ENCODE results near the gene BIN1. TPM values are rescaled to one million over a fixed set of nuclear protein-coding genes. Genes with fewer than 3 reads are reported as not detected.

The BIN1 gene
- total RNA-seq, 2 donors from 2014 or later: 41.7 to 45.9 TPM

DNA sequence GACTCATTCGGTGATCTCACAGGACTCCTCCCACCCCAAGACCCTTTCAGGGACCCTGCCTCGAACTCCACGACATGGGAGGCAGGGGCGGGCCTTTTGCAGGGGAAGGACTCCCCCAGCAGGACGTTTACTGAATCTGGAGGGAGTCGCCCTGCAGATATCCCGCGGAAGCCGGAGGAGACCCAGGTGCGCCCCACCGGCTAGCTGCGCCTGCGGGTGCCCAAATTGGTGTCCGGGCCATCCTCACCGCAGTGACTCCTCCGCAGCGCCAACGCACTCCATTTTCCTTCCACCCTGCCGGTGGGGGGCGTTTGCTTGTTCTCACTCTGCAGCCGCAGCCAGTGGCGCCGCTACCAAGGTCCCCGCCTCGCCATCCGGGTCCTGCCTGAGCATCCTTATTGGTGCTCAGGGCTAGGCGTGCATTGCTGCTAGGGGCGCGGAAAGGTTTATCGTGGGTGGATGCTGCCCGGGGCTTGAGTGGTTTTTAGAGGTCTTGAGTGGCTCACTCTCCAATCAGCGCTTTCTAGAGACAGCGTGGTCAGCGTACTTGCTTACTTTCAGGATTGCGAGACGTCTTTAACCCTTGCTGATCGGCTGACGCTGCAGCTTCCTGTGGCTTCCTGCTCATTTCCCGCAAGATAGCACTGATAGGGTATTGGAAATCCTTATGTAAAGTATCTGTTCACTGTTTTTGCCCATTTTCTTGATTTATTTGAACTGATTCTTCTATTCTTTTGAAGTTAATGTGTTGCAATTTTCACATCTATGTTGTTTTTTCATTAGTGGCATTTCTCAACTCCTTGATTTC is 81.4 kb downstream of the BIN1 start:
- Histone ChIP-seq H3K27me3 (ENCODE audit: control insufficient read depth, insufficient read depth, low read length, poor library complexity, severe bottlenecking) (no peaks in the 10 kb centered on the region), H3K4me3 (ENCODE audit: low read length) (peak overlapping the region; percentile 83), H3K36me3 (ENCODE audit: control insufficient read depth, insufficient read depth, low read length) (no peaks in the 10 kb centered on the region), H3K9me3 (ENCODE audit: control insufficient read depth, low read length) (no peaks in the 10 kb centered on the region), H3K27ac (ENCODE audit: low read depth, low read length) (no peak overlapping the region), H3K9ac (ENCODE audit: extremely low read depth, low read length, poor library complexity, severe bottlenecking) (peak overlapping the region; percentile 8), H3K4me1 (ENCODE audit: control insufficient read depth, insufficient read depth, low read length) (no peaks in the 10 kb centered on the region)
- Mint-ChIP-seq H3K4me3 (peak overlapping the region; percentile 66), H3K9me3 (no peaks in the 10 kb centered on the region), H3K4me1 (peaks cover 9% of the 10 kb centered on the region), H3K27ac (peak overlapping the region; percentile 88), H3K36me3 (ENCODE audit: low read depth) (no peaks in the 10 kb centered on the region), H3K27me3 (ENCODE audit: insufficient read depth) (peaks cover 3% of the 10 kb centered on the region)
- WGBS, 2 experiments (ENCODE audit: insufficient coverage in 1 of 2, insufficient read length in 1 of 2): 2 to 7% methylated on average over 22 to 39 of the region's 39 CpGs
- DNase-seq: peak; percentile 97
- TF ChIP-seq, protein P1, sequence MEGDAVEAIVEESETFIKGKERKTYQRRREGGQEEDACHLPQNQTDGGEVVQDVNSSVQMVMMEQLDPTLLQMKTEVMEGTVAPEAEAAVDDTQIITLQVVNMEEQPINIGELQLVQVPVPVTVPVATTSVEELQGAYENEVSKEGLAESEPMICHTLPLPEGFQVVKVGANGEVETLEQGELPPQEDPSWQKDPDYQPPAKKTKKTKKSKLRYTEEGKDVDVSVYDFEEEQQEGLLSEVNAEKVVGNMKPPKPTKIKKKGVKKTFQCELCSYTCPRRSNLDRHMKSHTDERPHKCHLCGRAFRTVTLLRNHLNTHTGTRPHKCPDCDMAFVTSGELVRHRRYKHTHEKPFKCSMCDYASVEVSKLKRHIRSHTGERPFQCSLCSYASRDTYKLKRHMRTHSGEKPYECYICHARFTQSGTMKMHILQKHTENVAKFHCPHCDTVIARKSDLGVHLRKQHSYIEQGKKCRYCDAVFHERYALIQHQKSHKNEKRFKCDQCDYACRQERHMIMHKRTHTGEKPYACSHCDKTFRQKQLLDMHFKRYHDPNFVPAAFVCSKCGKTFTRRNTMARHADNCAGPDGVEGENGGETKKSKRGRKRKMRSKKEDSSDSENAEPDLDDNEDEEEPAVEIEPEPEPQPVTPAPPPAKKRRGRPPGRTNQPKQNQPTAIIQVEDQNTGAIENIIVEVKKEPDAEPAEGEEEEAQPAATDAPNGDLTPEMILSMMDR (conservative IDR thresholded peaks at IDR 0.05): peak; percentile 62

DNA sequence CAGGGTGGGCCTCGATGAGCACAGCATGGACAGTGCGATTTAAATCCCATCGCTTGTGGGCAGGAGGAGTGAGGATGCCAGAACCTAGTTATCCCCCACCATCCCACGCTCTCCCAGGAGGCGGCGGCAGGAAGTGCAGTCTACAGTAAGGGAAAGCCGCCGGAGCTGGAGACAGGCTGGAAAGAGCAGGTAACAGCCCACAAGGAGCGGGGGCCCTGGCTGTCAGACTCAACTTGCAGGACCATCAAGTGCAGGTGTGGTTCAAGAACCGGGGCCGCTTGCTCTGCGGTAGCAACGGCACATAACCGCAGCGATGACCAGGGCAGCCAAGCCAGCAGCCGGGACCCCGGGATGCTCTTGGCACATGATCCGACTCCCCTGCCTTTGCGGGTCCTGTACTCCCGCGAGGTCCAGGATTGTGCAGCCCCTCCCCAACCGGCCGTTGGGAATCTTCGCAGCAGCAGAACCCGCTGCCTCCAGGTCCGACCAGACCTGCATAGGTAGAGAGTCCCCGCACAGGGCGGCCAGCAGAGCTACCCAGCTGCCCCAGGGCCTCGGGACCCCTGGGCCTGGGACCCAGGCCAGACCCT is 82.1 kb downstream of the BIN1 start:
- H3K36me3 Mint-ChIP-seq (ENCODE audit: low read depth): no peaks in the 10 kb centered on the region
- Histone ChIP-seq H3K4me3 (ENCODE audit: low read length) (peak overlapping the region; percentile 83), H3K27ac (ENCODE audit: low read depth, low read length) (peak overlapping the region; percentile 30), H3K27me3 (ENCODE audit: control insufficient read depth, insufficient read depth, low read length, poor library complexity, severe bottlenecking) (no peaks in the 10 kb centered on the region), H3K36me3 (ENCODE audit: control insufficient read depth, insufficient read depth, low read length) (no peaks in the 10 kb centered on the region), H3K9ac (ENCODE audit: extremely low read depth, low read length, poor library complexity, severe bottlenecking) (peak overlapping the region; percentile 8), H3K4me1 (ENCODE audit: control insufficient read depth, insufficient read depth, low read length) (no peaks in the 10 kb centered on the region), H3K9me3 (ENCODE audit: control insufficient read depth, low read length) (no peaks in the 10 kb centered on the region)
- TF ChIP-seq, protein P1 (conservative IDR thresholded peaks at IDR 0.05): peak; percentile 64
- peak; percentile 94 for DNase-seq
- 14 to 15% methylated on average over 16 to 29 of the region's 29 CpGs for WGBS, 2 experiments (ENCODE audit: insufficient coverage in 1 of 2, insufficient read length in 1 of 2)
- H3K9me3 Mint-ChIP-seq: no peaks in the 10 kb centered on the region
- H3K27me3 Mint-ChIP-seq (ENCODE audit: insufficient read depth): peaks cover 3% of the 10 kb centered on the region
- H3K4me3 Mint-ChIP-seq: peak overlapping the region; percentile 66
- H3K27ac Mint-ChIP-seq: peak overlapping the region; percentile 76
- H3K4me1 Mint-ChIP-seq: peaks cover 9% of the 10 kb centered on the region

DNA sequence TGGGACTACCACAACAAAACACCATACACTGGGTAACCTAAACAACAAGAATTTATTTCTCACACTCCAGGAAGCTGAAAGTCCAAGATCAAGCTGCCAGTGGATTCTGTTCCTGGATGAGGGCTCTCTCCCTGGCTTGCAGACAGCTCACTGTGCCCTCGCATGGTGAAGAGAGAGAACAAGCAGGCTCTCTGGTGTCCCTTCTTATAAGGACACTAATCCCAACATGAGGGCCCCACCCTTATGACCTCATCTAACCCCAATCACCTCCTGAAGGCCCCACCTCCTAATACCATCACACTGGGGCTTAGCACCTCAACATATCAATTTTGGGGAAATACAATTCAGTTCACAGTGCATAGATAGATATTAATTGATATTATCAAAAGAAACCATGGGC is 83.5 kb downstream of the BIN1 start:
- no peak overlapping the region for H3K9ac ChIP-seq (ENCODE audit: extremely low read depth, low read length, poor library complexity, severe bottlenecking)
- no peaks in the 10 kb centered on the region for H3K9me3 Mint-ChIP-seq
- no peaks in the 10 kb centered on the region for H3K36me3 ChIP-seq (ENCODE audit: control insufficient read depth, insufficient read depth, low read length)
- H3K9me3 ChIP-seq (ENCODE audit: control insufficient read depth, low read length): no peaks in the 10 kb centered on the region
- TF ChIP-seq, protein P1 (conservative IDR thresholded peaks at IDR 0.05): no peak
- DNase-seq: no peak
- no peak overlapping the region for H3K4me3 Mint-ChIP-seq
- 90% methylated on average over 1 of the region's 1 CpG; no CpG with 5 or more reads in 1 of the 2 experiments for WGBS, 2 experiments (ENCODE audit: insufficient coverage in 1 of 2, insufficient read length in 1 of 2)
- no peaks in the 10 kb centered on the region for H3K27me3 ChIP-seq (ENCODE audit: control insufficient read depth, insufficient read depth, low read length, poor library complexity, severe bottlenecking)
- H3K27me3 Mint-ChIP-seq (ENCODE audit: insufficient read depth): peaks cover 4% of the 10 kb centered on the region
- peaks cover 20% of the 10 kb centered on the region for H3K4me1 Mint-ChIP-seq
- no peak overlapping the region for H3K27ac ChIP-seq (ENCODE audit: low read depth, low read length)
- H3K27ac Mint-ChIP-seq: no peak overlapping the region
- peaks cover 8% of the 10 kb centered on the region for H3K4me1 ChIP-seq (ENCODE audit: control insufficient read depth, insufficient read depth, low read length)
- no peaks in the 10 kb centered on the region for H3K36me3 Mint-ChIP-seq (ENCODE audit: low read depth)
- no peak overlapping the region for H3K4me3 ChIP-seq (ENCODE audit: low read length)

Data from endodermal cell (in vitro differentiated cells).